Osteoblast (primary cell): ENCODE results near the gene CSRP3. TPM values are rescaled to one million over a fixed set of nuclear protein-coding genes. Genes with fewer than 3 reads are reported as not detected.

ENCODE experiments used
- DNase-seq: peaks from one replicate; pipeline ENCODE4 v3.0.0; 2011; ENCODE audit warnings: low spot score, mixed read lengths; ENCODE audit not compliant: insufficient read length; ENCODE audit errors: missing footprints
- H2AFZ ChIP-seq: 2 replicates; pipeline ENCODE4 v1.6.0; 2011; ENCODE audit warnings: mild to moderate bottlenecking, low read length
- H3K27ac ChIP-seq: 2 replicates; pipeline ENCODE4 v1.5.1; 2011; ENCODE audit warnings: mild to moderate bottlenecking, low read depth, low read length, moderate library complexity
- H3K27me3 ChIP-seq: 2 replicates; pipeline ENCODE4 v1.6.0; 2012; ENCODE audit warnings: mild to moderate bottlenecking, control low read depth, inconsistent platforms, low read length, moderate library complexity; ENCODE audit not compliant: insufficient read depth
- H3K36me3 ChIP-seq: 2 replicates; pipeline ENCODE4 v1.5.1; 2011; ENCODE audit warnings: mild to moderate bottlenecking, low read length, control low read depth, moderate library complexity; ENCODE audit not compliant: insufficient read depth
- H3K4me1 ChIP-seq: 2 replicates; pipeline ENCODE4 v1.5.1; 2011; ENCODE audit warnings: mild to moderate bottlenecking, low read length, control low read depth, moderate library complexity; ENCODE audit not compliant: insufficient read depth
- H3K4me2 ChIP-seq: 2 replicates; pipeline ENCODE4 v1.6.0; 2011; ENCODE audit warnings: mild to moderate bottlenecking, low read length; ENCODE audit not compliant: insufficient read depth
- H3K4me3 ChIP-seq: fragments of 200-600 bp; sonication (generic); 3 replicates; pipeline ENCODE4 v1.5.1; 2012; ENCODE audit warnings: mild to moderate bottlenecking, low read length, inconsistent platforms; ENCODE audit not compliant: insufficient read depth
- H3K79me2 ChIP-seq: 2 replicates; pipeline ENCODE4 v1.6.0; 2012; ENCODE audit warnings: mild to moderate bottlenecking, low read length, control low read depth, inconsistent platforms; ENCODE audit not compliant: insufficient read depth
- H3K9me3 ChIP-seq: 2 replicates; pipeline ENCODE4 v1.5.1; 2011; ENCODE audit warnings: low read depth, low read length, control low read depth
- H4K20me1 ChIP-seq: 2 replicates; pipeline ENCODE4 v1.6.0; 2012; ENCODE audit warnings: mild to moderate bottlenecking, low read length, control low read depth; ENCODE audit not compliant: insufficient read depth
- CTCF ChIP-seq: IDR thresholded peaks from 2 replicates; pipeline ENCODE4 v1.5.1; 2011; ENCODE audit warnings: mild to moderate bottlenecking, low read depth, low read length, moderate library complexity; ENCODE audit errors: extremely low read depth
- total RNA-seq: library from RNA; depleted of rRNA; stranded (reverse); fragments of >200 nt; gene quantifications from 2 replicates; pipeline ENCODE4 v1.2.3, GENCODE V29; 2012

Gene CSRP3
- total RNA-seq, 1 donor, result not detected

DNA sequence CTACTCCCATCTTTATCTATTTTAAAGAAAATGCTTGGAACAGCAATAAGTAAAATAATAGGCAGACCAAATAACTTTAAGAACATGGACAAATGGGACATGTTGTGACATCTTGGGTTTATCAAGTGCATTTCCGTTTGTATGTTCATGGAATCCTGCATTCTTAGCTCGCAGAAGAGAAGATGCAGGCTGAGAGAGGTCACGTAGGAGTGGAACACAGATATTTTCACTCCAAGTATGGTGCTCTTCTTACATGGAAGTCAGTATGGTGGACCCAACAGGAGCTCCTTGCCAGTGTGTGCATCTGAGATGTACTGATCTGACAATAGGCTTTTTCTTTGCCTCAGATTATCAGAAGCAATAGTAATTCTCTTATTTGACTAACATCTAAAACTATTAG, 37.3 kb upstream of the CSRP3 start:
- Histone ChIP-seq H3K4me1 (peaks cover 11% of the 10 kb centered on the region), H3K4me2 (peak overlapping the region; percentile 1), H4K20me1 (no peaks in the 10 kb centered on the region), H2AFZ (peak overlapping the region; percentile 45), H3K27me3 (peaks cover 22% of the 10 kb centered on the region), H3K9me3 (no peaks in the 10 kb centered on the region), H3K27ac (no peak overlapping the region), H3K36me3 (no peaks in the 10 kb centered on the region), H3K79me2 (peaks cover 2% of the 10 kb centered on the region), H3K4me3 (no peak overlapping the region)
- TF ChIP-seq CTCF, result no peak
- no peak for DNase-seq

- Histone ChIP-seq H2AFZ (no peak overlapping the region), H3K27me3 (peaks cover 13% of the 10 kb centered on the region), H3K9me3 (no peaks in the 10 kb centered on the region), H3K36me3 (no peaks in the 10 kb centered on the region), H3K4me2 (no peak overlapping the region), H3K4me1 (peaks cover 16% of the 10 kb centered on the region), H4K20me1 (no peaks in the 10 kb centered on the region), H3K79me2 (peaks cover 2% of the 10 kb centered on the region), H3K27ac (no peak overlapping the region), H3K4me3 (no peak overlapping the region)
- no peak for TF ChIP-seq CTCF
- DNase-seq, result no peak
Measured at GRCh38 chr11:19237813-19238212, 36.0 kb upstream of the CSRP3 start.

DNA sequence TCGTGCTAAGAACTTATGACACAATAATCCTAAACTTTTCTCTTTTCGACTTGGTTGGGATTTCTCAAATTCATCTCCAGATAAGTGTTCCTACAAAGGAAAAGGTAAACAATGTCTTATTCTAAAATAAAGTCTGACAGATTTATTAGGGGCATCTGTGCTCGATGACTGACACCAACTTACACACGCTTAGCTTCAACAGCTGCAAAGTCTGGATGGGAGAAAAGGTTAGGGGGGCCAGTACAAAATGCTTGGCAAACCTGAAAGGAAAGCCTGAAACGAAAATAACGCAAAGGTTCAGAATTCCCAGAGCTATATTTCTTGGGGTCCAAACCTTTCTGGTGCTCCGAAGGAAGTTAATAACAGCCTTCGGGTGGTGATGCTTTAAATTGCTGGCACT, 35.6 kb upstream of the CSRP3 start:
- no peak for DNase-seq
- Histone ChIP-seq H2AFZ (no peak overlapping the region), H3K4me1 (peaks cover 20% of the 10 kb centered on the region), H3K9me3 (no peaks in the 10 kb centered on the region), H3K36me3 (no peaks in the 10 kb centered on the region), H3K4me3 (no peak overlapping the region), H4K20me1 (no peaks in the 10 kb centered on the region), H3K4me2 (no peak overlapping the region), H3K27me3 (peaks cover 8% of the 10 kb centered on the region), H3K27ac (no peak overlapping the region), H3K79me2 (peaks cover 2% of the 10 kb centered on the region)
- no peak for TF ChIP-seq CTCF

GRCh38 chr11:19234231-19234817, 32.5 kb upstream of the CSRP3 start:
- H3K27me3 ChIP-seq, result no peaks in the 10 kb centered on the region
- H3K9me3 ChIP-seq, result no peaks in the 10 kb centered on the region
- H3K79me2 ChIP-seq, result no peaks in the 10 kb centered on the region
- no peak overlapping the region for H2AFZ ChIP-seq
- no peak overlapping the region for H3K4me2 ChIP-seq
- no peak for TF ChIP-seq CTCF
- H3K27ac ChIP-seq, result no peak overlapping the region
- H3K4me1 ChIP-seq, result peaks cover 10% of the 10 kb centered on the region
- H4K20me1 ChIP-seq, result no peaks in the 10 kb centered on the region
- H3K4me3 ChIP-seq, result no peak overlapping the region
- H3K36me3 ChIP-seq, result no peaks in the 10 kb centered on the region
- DNase-seq, result no peak
